Activated naive CD4-positive, alpha-beta T cell treated with Interleukin-2 at 50 U/mL for 16 hours (primary cell): ENCODE results near the gene KRTAP6-1.

ENCODE experiments used
- DNase-seq: peaks from one replicate; pipeline ENCODE4 v3.0.0-alpha.2; 2020

The KRTAP6-1 gene

DNA sequence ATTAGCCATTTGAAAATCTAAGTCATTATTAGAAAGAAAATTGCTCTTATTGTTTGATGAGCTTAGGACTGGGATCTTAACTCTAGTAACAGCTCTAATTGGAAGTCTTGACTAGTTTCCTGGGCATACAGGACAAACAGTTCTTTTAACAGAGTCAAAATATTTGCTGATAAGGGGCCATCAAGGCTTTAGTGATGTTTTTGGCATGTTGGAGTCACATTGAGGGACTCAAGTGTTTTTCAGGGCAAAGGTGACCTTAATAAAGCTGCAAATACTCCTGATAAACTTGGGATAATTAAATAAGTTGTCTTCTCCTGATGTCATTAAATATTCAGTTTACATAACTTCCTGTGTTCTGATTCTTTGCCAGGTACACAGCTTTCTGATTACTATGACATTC is 46.1 kb downstream of the KRTAP6-1 start:
- DNase-seq, result no peak

GRCh38 chr21:30563630-30564029 is 50.1 kb downstream of the KRTAP6-1 start:
- DNase-seq, result no peak
